HG03520 (cell line): ENCODE results near the gene ZNF865.

Experiments
- ATAC-seq: cut with Tn5 transposase; IDR thresholded peaks from one replicate; pipeline ENCODE4 v1.9.1; 2021; ENCODE audit warnings: mild to moderate bottlenecking, moderate library complexity; ENCODE audit not compliant: unreplicated experiment

Gene ZNF865

DNA sequence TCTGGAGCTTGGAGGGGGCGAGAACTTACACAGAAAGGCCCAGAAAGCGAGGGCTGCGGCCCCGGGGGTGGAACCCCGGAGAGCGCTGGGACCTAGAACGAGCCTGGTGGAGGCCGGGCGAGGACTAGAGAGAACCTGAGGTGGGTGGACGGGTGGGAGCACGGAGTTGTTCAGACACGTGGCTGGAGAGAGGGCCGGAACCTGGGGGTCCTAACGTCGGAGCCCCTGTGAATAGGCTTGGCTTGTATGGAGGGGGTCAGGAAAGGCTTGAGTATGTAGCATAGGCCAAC, 38.4 kb downstream of the ZNF865 start:
- no peak for ATAC-seq

DNA sequence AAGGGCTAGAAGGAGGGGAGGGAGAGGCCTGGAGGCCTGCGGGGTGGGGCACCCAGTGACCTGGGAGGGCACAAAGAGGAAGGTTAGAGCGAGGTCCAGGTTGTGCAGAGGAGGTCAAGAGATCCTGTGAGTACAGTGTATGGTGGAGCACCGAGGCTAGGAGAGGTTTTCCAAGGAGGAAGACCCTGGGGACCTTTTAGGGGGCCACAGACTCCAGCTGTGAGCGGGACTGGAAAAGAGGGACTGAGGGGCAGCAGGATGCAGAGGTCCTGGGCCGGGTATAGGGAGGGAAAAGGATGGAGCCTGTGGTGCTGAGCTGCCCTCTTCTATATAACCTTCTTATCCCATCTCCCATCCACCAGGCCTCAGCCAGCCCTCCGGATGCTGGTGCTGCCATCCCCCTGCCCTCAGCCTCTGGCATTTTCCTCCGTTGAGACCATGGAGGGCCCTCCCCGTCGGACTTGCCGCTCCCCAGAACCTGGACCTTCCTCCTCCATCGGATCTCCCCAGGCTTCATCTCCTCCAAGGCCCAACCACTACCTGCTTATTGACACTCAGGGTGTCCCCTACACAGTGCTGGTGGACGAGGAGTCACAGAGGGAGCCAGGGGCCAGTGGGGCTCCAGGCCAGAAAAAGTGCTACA, 38.9 kb downstream of the ZNF865 start:
- ATAC-seq = no peak

DNA sequence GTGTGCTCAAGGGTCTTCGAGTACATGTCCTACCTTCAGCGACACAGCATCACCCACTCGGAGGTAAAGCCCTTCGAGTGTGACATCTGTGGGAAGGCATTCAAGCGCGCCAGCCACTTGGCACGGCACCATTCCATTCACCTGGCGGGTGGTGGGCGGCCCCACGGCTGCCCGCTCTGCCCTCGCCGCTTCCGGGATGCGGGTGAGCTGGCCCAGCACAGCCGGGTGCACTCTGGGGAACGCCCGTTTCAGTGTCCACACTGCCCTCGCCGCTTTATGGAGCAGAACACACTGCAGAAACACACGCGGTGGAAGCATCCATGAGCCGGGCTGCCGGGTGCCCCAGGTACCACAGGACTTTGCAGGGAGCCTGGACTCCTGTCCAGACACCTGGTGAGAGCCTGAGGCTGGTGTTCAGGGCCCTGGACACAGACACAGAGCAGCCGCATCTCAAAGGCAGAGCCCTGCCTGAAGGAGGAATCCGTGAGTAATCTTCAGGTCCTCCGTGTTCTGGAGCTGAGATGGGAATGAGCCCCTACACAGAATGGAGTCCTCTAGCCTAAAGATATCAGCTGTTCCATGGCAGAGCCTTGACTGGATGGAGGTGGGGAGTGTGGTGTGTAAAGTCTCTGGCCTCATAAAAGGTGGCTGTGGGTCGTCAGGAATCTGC, 39.5 kb downstream of the ZNF865 start:
- ATAC-seq = no peak

DNA sequence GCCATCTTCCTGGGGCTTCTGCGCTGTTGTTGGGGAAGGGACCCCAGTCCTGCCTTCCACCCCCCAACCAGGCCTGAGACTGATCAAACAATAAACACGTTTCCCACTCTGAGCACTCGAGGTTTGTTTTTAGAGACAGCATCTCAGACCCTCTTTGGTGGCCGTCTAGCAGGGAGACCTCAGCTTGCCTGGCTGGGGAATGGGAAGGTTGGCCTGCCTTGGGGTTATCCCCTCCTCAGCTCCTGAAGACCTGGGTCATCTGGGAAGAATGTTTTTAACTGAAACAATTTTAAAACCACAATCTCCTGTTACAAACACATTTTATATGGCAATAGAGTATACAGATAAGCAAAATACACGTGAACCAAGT, 40.0 kb downstream of the ZNF865 start:
- ATAC-seq = no peak

DNA sequence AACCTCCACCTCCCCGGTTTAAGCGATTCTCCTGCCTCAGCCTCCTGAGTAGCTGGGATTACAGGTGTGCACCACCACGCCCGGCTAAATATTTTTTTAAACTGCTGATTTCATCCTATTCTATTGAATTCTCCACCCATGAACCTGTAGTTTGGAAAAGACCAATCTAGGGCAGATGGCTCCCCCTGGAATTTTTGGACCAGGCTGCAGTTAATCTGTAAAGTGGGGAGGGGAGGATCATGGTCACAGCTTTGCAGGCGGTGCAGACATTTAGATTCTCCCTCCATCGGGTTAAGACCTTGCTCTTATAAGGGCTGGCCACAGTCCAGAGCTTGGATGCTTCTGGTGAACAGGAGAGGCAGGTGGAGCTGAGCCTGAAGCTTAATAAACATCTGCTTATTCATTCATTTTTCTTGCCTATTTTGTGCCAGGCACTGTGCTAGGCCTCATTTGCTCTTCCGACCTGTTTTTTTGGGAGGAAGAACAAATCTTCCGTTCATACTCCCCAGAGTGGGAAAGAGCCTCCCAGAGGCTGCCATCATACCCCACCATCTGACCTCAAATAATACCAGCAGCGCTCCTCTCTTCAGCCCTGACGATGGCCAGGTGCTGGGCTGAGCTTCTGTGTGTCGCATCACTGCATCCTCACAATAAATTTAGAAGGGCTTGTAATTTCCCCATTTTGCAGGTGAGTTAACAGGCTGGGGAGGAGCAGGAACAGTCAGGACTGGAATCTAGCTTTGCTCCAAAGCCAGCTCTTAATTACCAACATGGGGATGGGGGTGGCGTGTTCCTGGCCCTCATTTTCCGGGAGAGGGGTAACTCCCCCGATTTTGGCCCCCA, 41.7 kb downstream of the ZNF865 start:
- no peak for ATAC-seq

DNA sequence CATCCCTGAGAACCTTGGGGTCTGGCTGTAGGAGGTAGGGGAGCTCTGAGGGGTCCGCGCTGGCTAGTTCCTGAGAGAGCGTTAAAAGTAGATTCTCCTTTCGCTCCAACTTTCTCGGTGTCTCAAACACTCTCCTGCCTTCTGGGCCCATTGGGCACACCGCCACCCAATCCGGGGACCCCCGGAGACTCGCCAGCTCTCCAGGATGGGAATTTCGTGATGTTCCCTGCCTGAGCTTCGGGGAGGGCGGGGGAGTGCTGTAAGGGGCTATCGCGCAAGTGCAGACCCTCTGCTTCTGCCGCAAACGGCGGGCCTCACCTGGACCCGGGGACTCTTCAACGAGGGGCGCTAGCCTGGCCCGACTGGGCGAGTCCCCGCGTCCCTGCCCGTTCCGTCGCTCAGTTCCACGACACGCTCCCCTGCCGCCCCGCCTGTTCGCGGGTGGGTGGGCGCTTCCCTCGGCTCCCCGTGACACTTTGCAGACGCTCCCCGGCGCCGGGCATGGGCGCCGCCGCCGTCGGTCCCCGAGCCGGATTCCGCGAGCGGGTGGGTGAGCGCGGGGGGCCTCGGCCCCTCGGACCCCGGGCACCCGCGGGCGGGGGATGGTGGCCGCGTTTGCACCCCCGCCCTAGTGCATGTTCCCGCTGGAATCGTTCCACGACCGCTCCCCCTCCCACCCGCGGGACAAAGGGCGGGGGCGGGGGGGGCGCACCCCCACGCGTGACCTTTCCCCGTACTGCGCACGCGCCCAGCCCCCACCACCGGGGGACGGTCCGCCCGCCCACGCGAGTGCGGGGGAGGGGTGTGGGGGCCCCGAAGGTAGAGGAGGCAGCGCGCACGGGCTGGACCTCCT, 42.5 kb downstream of the ZNF865 start, which contains the start of gene CCDC106:
Gene CCDC106, plus strand, starts transcription at position 481 of the 853 bp plus-strand sequence. CDS start 835 bp downstream, outside the sequence.
- no peak for ATAC-seq

DNA sequence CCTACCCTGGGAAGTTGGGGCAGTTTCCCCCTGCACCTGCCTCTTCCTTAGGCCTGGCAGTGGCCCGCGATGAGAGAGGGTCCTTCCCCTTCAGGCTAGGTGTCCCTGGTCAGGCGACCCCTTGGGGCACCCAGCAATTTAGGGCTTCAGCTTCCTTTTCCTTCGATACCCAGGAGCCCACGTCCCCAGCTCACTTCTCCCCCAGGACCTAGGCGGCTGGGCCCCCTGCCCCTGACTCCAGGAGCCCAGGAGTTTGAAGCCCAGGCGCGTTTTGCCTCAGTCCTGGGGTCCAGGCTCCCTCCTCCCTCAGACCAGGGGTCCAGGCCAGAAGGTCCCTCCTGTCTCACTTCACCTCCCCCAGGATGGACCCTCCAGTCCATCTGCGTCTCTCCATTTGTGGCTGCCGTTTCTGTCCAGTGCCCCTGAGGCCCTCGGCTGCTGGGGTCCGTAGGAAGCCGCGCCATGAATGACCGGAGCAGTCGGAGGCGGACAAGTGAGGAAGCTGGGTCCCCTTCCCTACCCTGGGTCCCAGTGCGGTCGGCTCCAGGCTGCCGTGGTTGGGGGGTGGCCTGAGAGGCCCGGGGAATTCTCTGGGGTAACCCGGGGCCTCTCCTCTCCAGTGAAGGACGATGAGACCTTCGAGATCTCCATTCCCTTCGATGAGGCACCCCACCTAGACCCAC, 43.3 kb downstream of the ZNF865 start:
- ATAC-seq = no peak

DNA sequence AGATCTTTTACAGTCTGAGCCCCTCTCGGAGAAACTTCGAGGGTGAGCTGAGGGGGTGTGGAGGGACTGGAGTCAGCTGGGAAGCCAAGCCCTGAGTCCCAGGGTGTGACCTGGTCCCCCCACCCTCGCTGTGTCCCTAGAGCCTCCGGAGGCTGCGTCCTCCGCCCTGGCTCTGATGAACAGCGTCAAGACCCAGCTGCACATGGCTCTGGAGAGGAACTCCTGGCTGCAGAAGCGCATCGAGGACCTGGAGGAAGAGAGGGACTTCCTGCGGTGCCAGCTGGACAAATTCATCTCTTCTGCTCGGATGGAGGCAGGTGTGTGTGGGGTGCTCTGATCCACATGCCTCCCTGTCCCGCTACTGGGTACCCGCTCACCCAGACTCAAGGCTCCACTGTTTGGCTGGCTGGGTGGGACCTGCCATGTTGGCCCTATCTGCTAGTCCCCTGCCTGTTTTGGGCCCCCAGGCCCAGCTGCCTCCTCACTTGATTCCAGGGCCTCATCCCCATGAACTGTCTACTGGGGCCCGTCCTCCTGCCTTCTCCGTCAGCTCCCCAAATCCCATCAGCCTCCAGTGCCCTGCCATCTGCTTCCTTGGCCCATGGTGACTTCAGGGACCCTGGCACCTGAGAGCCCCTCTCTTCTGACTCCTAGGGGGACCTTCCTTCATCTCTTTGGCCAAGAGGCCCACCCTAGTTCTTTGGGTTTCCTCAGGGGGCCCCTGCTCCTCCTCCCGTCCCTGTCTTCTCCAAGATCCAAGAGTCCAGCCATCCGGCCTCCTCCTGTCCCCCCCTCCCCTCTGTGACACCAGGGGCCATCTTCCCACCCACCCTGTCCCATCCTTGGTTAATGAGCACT, 44.0 kb downstream of the ZNF865 start:
- no peak for ATAC-seq

DNA sequence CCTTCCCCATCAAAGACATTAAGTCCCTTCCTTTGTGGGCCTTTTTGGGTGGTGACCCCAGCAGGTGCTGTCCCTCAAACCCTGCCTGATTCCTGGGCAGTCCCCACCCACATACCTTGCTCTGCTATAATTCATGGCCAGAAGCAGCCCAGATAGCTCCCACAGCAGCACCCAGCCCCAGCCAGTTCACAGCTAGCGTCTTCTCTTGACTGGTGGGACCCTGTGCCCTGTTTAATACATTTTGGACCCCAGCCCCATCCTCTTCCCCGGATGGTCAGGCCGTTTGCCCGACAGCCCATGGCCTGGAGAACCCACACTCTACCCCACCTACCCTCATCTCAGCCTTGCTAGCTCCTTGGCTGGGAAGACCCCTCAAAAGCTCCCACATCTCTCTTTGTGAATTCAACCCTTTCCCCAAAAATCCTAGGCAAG, 44.7 kb downstream of the ZNF865 start:
- ATAC-seq = no peak

DNA sequence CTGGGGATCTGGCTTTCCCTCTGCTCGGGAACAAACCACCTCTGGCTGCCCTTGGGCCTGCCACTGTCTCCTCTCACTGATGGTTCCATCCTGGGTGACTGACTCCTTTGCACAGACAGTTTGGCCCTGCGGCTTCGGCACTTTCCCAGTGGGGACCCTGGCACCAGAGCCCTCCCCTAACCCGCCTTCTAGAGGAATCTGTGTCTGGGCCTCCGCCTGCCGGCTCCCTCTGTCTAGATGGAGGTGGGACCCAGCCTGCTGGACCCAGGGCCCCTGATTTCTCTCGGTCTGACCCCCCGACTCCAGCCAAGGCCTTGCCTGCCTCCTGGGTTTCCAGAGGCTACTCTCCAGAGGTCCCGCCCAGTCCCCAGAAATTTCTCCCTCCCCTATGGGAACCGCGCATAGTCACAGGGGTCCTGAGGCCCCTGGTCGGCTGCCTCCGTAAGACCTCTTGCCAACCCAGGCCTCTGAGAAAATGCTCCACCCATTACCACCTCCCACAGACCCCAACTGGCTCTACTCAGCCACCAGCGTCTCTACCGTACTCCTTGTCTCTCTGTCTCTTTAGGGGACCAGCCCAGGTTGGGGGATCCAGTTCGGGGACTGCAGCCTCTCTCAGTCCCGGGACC, 45.3 kb downstream of the ZNF865 start:
- no peak for ATAC-seq

DNA sequence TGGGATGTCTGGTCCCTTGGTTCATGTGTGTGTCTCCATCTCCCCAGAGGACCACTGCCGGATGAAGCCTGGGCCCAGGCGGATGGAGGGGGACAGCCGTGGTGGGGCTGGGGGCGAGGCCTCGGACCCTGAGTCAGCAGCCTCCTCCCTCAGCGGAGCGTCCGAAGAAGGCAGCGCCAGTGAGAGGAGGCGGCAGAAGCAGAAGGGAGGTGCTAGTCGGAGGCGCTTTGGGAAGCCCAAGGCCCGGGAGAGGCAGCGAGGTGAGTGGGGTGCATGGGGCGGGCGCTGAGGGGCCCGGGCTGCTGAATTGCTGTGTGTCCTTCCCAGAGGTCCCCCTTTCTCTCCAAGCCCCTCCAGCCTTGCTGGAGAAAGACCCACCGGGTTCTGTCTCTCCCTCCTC, 45.8 kb downstream of the ZNF865 start:
- no peak for ATAC-seq

DNA sequence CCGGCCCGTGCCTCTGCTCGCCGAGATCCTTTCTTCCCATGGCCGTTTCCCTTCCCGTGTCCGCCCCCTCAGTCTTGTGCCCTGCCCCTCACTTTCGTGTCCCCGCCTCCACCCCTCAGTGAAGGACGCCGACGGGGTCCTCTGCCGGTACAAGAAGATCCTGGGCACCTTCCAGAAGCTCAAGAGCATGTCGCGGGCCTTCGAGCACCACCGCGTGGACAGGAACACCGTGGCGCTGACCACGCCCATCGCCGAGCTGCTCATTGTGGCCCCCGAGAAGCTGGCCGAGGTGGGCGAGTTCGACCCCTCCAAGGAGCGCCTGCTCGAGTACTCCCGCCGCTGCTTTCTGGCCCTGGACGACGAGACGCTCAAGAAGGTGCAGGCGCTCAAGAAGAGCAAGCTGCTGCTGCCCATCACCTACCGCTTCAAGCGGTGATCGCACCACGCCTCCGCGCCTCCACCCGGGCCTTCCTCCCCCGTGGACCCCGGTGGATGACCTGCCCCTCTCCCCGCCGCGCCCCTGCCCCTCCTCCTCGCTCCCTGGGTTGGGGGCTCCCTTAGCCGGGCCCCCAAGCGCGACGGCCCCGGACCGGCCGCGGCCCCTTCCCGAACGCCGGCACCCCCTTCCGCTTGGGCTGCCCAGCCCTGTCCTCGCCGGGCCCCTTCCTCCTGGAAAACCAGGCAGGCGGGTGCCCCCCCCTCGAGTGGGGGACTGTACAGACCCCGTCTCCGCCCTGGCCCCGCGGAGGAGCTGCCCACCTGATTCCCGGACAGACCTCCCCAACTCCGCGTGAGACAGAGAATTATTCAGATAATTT, 47.1 kb downstream of the ZNF865 start:
- ATAC-seq = no peak

DNA sequence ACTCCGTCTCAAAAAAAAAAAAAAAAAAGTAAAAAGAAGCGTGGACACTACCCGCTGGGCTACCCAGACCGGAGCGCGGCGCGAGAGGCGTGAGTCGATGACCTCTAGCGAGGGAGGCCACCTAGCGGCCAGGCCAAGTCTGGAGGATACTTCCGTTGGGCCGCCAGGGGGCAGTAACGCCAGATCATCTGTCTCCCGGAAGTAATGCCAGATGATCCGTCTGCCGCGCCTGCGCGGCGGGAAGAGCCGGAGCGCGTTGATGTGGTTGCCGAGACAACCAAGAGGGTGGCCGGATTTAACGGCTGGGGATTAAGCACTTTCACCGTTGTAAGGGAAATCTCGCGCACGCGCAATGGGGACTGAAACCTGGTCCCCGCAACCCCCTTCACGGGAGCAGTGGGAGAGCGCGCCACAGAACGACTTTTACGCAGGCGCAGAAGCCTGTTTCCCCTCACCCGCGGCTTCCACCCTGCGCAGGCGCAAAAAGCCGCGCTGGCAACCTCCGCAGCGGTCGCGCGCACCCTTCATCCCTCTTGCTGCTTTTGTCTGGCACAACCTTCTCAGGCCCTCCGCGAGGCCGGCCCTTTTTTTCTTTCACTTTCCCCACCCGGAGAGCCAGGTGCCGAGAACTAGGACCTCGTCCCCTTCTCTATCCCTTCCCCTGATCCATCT, 48.3 kb downstream of the ZNF865 start:
- ATAC-seq = peak; percentile 39

DNA sequence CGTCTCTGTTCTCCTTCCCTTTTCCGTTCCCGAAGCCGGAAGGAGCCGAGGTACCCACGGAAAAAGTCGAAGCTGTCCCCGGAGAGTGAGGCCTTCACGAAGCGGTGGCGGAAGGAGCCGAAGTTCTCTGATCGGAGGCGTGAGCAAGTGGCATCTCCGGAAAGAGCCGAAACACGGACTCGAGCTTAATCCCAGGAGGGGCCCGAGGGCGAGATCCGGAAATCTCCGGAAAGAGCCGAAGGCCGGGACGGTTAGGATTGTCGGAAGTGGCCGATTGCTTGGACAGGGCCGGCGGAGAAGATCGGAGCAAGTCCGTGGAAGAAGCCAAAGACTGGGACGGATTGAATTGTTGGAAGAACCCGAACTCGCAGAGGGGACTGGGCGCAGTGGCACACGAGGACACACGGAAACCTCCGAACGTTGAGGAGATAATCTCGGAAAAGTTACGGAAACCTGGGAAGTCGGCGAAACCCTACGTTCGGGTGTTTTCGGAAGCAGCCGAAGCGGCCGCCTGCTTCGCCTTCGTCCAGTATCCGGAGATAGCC, 48.9 kb downstream of the ZNF865 start:
- peak; percentile 54 for ATAC-seq

DNA sequence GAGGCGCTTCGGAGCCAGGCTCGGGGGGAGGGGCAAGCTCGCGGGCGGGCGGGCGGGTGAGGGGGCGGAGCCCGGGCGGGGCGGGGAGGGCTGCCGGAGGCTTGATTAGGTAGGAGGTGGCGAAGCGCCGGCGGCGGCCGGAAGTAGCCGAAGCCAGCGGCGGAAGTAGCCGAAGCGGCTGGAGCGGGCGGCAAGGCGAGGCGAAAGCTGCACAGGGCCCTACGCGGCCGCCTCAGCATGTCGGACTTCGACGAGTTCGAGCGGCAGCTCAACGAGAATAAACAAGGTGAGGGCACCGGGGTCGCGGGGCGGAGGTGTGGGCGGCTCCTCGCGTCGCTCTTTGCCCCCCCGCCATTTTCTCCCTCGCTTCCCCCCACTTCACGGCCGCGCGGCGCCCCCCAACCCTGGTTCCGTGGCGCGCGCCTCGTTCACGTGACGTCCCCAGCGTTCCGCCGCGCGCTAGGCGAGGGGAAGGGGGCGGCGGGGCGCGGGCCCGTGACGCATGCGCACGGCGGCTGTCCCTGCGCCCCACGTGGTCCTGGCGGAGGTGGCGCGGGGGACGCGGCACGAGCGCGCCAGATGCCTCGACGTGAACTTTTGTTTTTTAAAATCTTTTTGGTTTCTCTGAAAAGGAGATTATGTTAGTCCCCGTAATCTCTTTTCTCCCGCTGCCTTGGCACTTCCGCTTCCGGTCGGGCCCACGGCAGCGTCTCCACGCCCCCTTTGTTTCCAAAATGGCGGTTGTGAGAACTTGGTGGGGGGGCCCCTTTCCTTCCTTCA, 49.6 kb downstream of the ZNF865 start, which contains the start of gene U2AF2:
Gene U2AF2, plus strand, starts transcription at position 168 of the 780 bp plus-strand sequence. Its CDS starts 70 bp downstream, at position 238.
- ATAC-seq = peak; percentile 23

DNA sequence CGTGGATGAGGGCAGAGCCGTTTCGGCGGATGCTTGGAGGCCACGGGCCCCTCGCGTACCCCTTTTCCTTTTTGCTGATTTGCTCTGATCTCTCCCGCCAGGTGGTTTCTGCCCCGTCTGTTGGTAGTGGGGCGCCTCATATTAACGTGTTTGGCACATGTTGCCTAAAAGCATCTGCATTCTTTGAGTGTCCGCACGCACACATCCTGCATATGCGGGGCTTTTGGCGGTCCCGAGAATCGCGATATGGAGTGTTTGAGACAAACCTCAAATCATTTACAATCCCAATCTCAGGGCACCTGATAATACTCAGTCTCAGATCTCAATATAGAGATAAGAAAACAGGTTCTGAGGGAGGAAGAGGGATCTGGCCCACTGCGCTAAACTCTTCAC, 50.2 kb downstream of the ZNF865 start:
- ATAC-seq = no peak

DNA sequence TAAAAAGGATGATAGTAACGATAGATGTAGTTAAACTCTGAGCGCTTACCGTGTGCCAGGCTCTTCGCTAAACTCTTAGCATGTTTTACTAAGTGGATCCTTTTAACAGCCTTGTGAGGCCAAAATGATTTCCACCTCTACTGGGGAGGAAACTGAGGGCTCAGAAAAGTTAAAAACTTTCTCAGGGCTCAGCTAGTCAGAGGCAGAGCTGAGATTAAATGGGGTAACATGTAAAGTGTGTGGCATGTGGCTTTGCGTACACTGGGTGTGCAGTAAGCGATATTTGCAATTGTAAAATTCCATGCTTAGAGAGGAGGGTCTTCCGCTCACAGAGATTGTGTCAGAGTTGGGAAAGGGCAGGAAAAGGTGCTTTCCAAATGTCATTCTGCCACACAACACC, 51.1 kb downstream of the ZNF865 start:
- ATAC-seq = no peak
